CD4-positive, alpha-beta T cell treated with Interleukin-12 subunit alpha and Interleukin-12 subunit beta, for 1 hour (primary cell): Measurements from ENCODE around the gene RNU1-2.
"Not testable (repeated sequence)": the region's sequence is repeated elsewhere in the genome, so short reads cannot be mapped to it uniquely, and the experiment has no call there.

ENCODE experiments used
- DNase-seq: peaks from one replicate; pipeline ENCODE4 v3.0.0-alpha.2; 2020

RNU1-2 gene

GRCh38 chr1:16911851-16912721, 16.3 kb downstream of the RNU1-2 start:
- not testable (repeated sequence) for DNase-seq

DNA sequence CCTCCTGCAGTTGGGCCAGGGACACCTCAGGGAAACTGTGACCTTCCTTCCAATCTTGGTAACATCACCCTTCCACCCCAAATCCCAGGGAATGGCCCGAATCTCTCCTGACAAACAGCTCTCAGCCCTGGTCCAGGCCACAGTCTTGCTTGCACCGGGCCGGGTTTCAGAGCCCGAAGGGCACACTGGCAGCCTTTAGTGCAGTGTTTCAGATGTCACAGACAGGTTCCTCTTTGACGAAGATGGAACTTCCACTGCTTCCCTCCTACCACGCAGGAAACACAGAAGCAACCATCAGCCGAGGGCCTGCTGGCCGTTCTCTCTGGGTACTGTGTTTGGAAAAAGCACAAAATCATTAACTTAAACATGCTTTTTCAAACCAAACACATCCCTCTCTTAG, 17.0 kb downstream of the RNU1-2 start:
- DNase-seq = not testable (repeated sequence)

- no peak for DNase-seq
Observed at GRCh38 chr1:16913181-16913832, 17.5 kb downstream of the RNU1-2 start.

GRCh38 chr1:16913833-16914662, 18.3 kb downstream of the RNU1-2 start:
- DNase-seq = peak; percentile 97

- not testable (repeated sequence) for DNase-seq
Observed at GRCh38 chr1:16914928-16915626, 19.3 kb downstream of the RNU1-2 start.

GRCh38 chr1:16915627-16915973, 19.8 kb downstream of the RNU1-2 start:
- no peak for DNase-seq

DNA sequence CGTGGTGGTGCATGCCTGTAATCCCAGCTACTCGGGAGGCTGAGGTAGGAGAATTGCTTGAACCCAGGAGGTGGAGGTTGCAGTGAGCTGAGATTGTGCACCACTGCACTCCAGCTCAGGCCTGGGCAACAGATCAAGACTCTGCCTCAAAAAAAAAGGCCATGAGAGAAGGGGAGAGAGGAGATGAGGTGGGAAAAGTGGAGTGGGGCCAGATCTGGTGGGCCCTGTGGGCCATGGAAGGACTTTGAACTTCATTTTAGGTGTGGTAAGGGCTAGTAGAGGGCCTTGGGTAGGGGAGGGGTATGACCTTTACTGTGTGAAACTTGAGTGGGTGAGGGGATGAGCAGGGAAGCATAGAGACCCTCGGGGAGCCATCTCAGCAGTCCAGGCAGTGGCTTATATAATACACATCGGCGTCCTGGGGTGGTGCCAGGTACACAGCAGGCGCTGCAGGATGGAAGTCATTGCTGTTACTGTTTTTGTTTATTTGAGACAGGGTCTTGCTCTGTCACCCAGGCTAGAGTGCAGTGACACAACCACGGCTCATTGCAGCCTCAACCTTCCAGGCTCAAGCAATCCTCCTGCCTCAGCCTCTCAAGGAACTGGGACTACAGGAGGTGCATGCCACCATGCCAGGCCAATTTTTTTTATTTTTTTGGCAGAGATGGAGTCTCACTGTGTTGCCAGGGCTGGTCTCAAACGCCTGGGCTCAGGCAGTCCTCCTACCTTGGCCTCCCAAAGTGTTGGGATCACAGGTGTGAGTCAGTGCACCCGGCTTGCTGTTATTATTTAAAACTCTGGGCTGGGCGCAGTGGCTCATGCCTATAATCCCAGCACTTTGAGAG, 20.5 kb downstream of the RNU1-2 start:
- not testable (repeated sequence) for DNase-seq

DNA sequence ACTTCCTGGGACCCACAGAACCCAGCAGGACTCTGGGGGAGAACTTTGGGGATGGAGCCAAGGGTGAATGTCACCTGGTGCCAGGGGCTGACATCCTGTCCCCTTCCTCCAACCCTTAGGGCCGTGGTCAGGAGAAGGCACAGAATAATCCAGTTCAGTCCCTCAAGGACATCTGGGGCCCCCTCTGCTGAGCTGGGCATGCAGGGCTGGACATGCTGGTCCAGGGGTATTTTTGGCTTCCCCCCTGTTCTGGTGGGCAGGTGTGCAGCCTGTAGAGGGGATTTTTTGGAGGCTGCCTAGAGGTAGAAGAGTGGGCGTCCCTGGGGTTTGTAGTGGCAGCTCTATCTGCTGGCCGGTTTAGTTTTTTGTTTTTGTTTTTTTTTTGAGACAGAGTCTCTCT, 22.6 kb downstream of the RNU1-2 start:
- DNase-seq = no peak

DNA sequence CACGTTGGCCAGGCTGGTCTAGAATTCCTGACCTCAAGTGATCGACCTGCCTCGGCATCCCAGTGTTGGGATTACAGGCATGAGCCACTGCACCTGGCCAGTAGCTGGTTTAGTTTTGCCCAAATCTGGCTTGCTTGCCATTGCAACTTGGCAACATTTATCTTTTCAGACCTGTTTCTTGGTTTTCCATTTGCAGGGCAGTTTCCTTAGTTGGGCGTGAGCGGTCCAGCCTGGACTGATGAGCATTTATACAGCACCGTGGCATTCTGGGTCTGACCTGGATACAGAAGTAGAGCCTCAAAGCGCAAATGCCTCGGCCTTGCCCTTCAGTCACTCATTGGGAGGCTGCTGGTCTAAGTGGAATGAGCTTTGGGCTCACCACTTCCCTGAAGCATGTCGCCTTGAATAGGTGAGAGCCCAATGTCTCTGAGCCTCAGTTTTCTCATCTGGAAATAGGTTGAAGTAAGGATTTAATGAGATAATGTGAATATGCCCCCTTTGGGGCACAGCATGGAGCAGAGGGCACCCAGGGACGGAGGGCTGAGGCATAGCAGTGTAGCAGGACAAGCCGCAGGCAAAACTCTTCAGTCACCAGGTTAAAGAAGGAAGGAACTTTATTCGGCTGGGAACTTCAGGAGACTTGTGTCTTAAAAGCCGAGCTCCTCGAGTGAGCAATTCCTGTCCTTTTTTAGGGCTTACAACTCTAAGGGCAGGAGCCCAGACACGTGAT, 23.3 kb downstream of the RNU1-2 start:
- DNase-seq = not testable (repeated sequence)

- no peak for DNase-seq
Observed at GRCh38 chr1:16920951-16921350, 25.2 kb downstream of the RNU1-2 start.

- peak; percentile 34 for DNase-seq
Observed at GRCh38 chr1:16921391-16922185, 25.8 kb downstream of the RNU1-2 start, which contains the start of gene CROCC. TSS of gene CROCC (plus strand) at chr1:16921931. CDS start at chr1:16922019, 88 bp downstream.

DNA sequence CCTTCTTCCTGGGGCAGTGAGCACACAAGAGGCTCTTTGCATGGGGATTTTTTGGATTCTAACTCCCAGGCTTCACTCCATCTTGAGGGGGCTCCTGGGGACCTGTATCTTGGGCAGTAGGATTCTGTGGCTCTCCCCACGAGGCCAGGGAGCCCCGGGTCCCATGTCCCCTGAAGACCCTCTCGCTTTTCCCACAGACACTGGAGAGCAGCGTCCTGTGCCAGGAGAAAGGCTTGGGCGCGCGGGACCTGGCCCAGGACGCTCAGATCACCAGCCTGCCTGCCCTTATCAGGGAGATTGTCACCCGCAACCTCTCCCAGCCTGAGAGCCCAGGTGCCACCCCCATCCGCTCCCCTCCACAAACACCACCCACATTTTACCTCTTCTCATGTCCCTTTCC, 26.7 kb downstream of the RNU1-2 start:
- DNase-seq = no peak

- DNase-seq = no peak
Observed at GRCh38 chr1:16922885-16923431, 27.2 kb downstream of the RNU1-2 start.

GRCh38 chr1:16924216-16924918, 28.6 kb downstream of the RNU1-2 start:
- no peak for DNase-seq

- no peak for DNase-seq
Observed at GRCh38 chr1:16924919-16925477, 29.2 kb downstream of the RNU1-2 start.

GRCh38 chr1:16925635-16926490, 30.1 kb downstream of the RNU1-2 start:
- no peak for DNase-seq

GRCh38 chr1:16926491-16927073, 30.8 kb downstream of the RNU1-2 start:
- DNase-seq = no peak
